HEK293 (cell line): Measurements from ENCODE around the gene MSX1.

Experiments
- CTCF ChIA-PET: fragments of 350-600 bp; formaldehyde crosslinking; extraction: SDS; loops from one replicate; lab custom pipeline; 2021; ENCODE audit warnings: antibody characterized with exemption; lab: Yijun Ruan, JAX
- POLR2A ChIA-PET: fragments of 300-600 bp; formaldehyde crosslinking; extraction: SDS; loops from one replicate; lab custom pipeline; 2020; ENCODE audit warnings: antibody characterized with exemption, inconsistent platforms; lab: Yijun Ruan, JAX
- H3K27ac ChIP-seq: fragments of 200-500 bp; sonication (Bioruptor generic); 2 replicates; pipeline ENCODE4 v1.5.1; 2014; ENCODE audit warnings: low read depth, low read length, control low read depth, inconsistent platforms; ENCODE audit errors: extremely low read depth
- H3K36me3 ChIP-seq, 2 experiments: fragments of 200-500 bp in 1 of 2; sonication (Bioruptor generic) in 1 of 2; 1 replicate in 1 of 2; 2 replicates in 1 of 2; pipeline ENCODE4 v1.5.1; 2014 to 2017; ENCODE audit warnings: inconsistent platforms in 2 of 2, low read length in 2 of 2; ENCODE audit not compliant: control insufficient read depth in 2 of 2, insufficient read depth in 1 of 2
- H3K4me1 ChIP-seq: fragments of 200-500 bp; sonication (Bioruptor generic); 2 replicates; pipeline ENCODE4 v1.5.1; 2014; ENCODE audit warnings: mild to moderate bottlenecking, low read length, inconsistent platforms; ENCODE audit not compliant: control insufficient read depth, insufficient read depth
- H3K4me3 ChIP-seq: 2 replicates; pipeline ENCODE4 v1.5.1; 2011; ENCODE audit warnings: low read depth, mild to moderate bottlenecking, control low read depth, low read length, moderate library complexity
- H3K9me3 ChIP-seq: fragments of 200-500 bp; sonication (Bioruptor generic); 2 replicates; pipeline ENCODE4 v1.5.1; 2014; ENCODE audit warnings: low read depth, low read length, inconsistent platforms; ENCODE audit not compliant: control insufficient read depth, insufficient read depth
- BCL11A ChIP-seq: fragments of 450-650 bp; formaldehyde crosslinking; IDR thresholded peaks from 2 replicates; pipeline ENCODE4 v1.5.1; 2016; ENCODE audit warnings: low read depth, missing biosample characterization, missing genetic modification characterization
- BCL11B ChIP-seq: fragments of 450-650 bp; formaldehyde crosslinking; IDR thresholded peaks from 2 replicates; pipeline ENCODE4 v1.5.1; 2016; ENCODE audit warnings: low read depth, missing biosample characterization, missing genetic modification characterization
- GLIS2 ChIP-seq: fragments of 450-650 bp; formaldehyde crosslinking; IDR thresholded peaks from 2 replicates; pipeline ENCODE4 v1.5.1; 2016; ENCODE audit warnings: missing biosample characterization, missing genetic modification characterization
- HOXA7 ChIP-seq: sonication (generic); formaldehyde crosslinking; IDR thresholded peaks from 2 replicates; pipeline ENCODE4 v1.8.1; 2022; ENCODE audit warnings: missing genetic modification reagents, borderline replicate concordance
- SP7 ChIP-seq: fragments of 450-650 bp; formaldehyde crosslinking; IDR thresholded peaks from 2 replicates; pipeline ENCODE4 v1.5.1; 2016; ENCODE audit warnings: missing biosample characterization, missing genetic modification characterization
- ZEB2 ChIP-seq: fragments of 450-650 bp; formaldehyde crosslinking; IDR thresholded peaks from 2 replicates; pipeline ENCODE4 v1.5.1; 2016; ENCODE audit warnings: missing biosample characterization, missing genetic modification characterization
- ZNF112 ChIP-seq: fragments of 450-650 bp; formaldehyde crosslinking; IDR thresholded peaks from 2 replicates; pipeline ENCODE4 v1.5.0; 2017; ENCODE audit warnings: missing biosample characterization, missing genetic modification characterization
- ZNF19 ChIP-seq: fragments of 450-650 bp; formaldehyde crosslinking; IDR thresholded peaks from 2 replicates; pipeline ENCODE4; 2016; ENCODE audit warnings: missing biosample characterization, missing genetic modification characterization, low read depth
- ZNF221 ChIP-seq: fragments of 450-650 bp; formaldehyde crosslinking; IDR thresholded peaks from 2 replicates; pipeline ENCODE4 v1.5.1; 2017; ENCODE audit warnings: missing biosample characterization, missing genetic modification characterization, borderline replicate concordance
- ZNF311 ChIP-seq: fragments of 450-650 bp; formaldehyde crosslinking; IDR thresholded peaks from 2 replicates; pipeline ENCODE4 v1.5.1; 2017; ENCODE audit warnings: missing biosample characterization, missing genetic modification characterization, borderline replicate concordance
- ZNF350 ChIP-seq: fragments of 450-650 bp; formaldehyde crosslinking; IDR thresholded peaks from 2 replicates; pipeline ENCODE4 v1.5.0; 2017; ENCODE audit warnings: missing biosample characterization, mild to moderate bottlenecking, missing genetic modification characterization
- ZNF37A ChIP-seq: fragments of 450-650 bp; IDR thresholded peaks from 2 replicates; pipeline ENCODE4 v1.5.1; 2018; ENCODE audit warnings: missing biosample characterization, missing genetic modification characterization
- ZNF521 ChIP-seq: fragments of 450-650 bp; formaldehyde crosslinking; IDR thresholded peaks from 2 replicates; pipeline ENCODE4 v1.5.1; 2017; ENCODE audit warnings: missing biosample characterization, mild to moderate bottlenecking, missing genetic modification characterization
- ZNF658 ChIP-seq: fragments of 450-650 bp; formaldehyde crosslinking; IDR thresholded peaks from 2 replicates; pipeline ENCODE4; 2016; ENCODE audit warnings: missing biosample characterization, missing genetic modification characterization
- ZNF707 ChIP-seq: fragments of 450-650 bp; formaldehyde crosslinking; IDR thresholded peaks from 2 replicates; pipeline ENCODE4 v1.5.1; 2016; ENCODE audit warnings: missing biosample characterization, missing genetic modification characterization
- ZNF747 ChIP-seq: fragments of 450-650 bp; formaldehyde crosslinking; IDR thresholded peaks from 2 replicates; pipeline ENCODE4 v1.5.1; 2016; ENCODE audit warnings: missing biosample characterization, missing genetic modification characterization
- ZNF843 ChIP-seq: fragments of 450-650 bp; formaldehyde crosslinking; IDR thresholded peaks from 2 replicates; pipeline ENCODE4 v1.5.1; 2016; ENCODE audit warnings: missing biosample characterization, missing genetic modification characterization
- ZSCAN30 ChIP-seq: fragments of 450-650 bp; IDR thresholded peaks from 2 replicates; pipeline ENCODE4 v1.5.1; 2018; ENCODE audit warnings: missing biosample characterization, mild to moderate bottlenecking, missing genetic modification characterization, moderate library complexity
- ZXDB ChIP-seq: fragments of 450-650 bp; formaldehyde crosslinking; IDR thresholded peaks from 2 replicates; pipeline ENCODE4 v1.5.1; 2016; ENCODE audit warnings: missing biosample characterization, missing genetic modification characterization
- TF ChIP-seq, protein P1 (sequence below): fragments of 450-650 bp; formaldehyde crosslinking; IDR thresholded peaks from 2 replicates; pipeline ENCODE4 v1.5.1; 2016; ENCODE audit warnings: missing biosample characterization, missing genetic modification characterization
- TF ChIP-seq, protein P2 (sequence below): fragments of 450-650 bp; formaldehyde crosslinking; IDR thresholded peaks from 2 replicates; pipeline ENCODE4 v1.5.1; 2016; ENCODE audit warnings: missing biosample characterization, missing genetic modification characterization
- TF ChIP-seq, protein P3 (sequence below): fragments of 450-650 bp; formaldehyde crosslinking; IDR thresholded peaks from 2 replicates; pipeline ENCODE4 v1.5.1; 2016; ENCODE audit warnings: missing biosample characterization, missing genetic modification characterization, low read depth
- TF ChIP-seq, protein P4 (sequence below): fragments of 450-650 bp; formaldehyde crosslinking; IDR thresholded peaks from 2 replicates; pipeline ENCODE4 v1.5.1; 2016; ENCODE audit warnings: missing biosample characterization, missing genetic modification characterization, low read depth

The MSX1 gene

DNA sequence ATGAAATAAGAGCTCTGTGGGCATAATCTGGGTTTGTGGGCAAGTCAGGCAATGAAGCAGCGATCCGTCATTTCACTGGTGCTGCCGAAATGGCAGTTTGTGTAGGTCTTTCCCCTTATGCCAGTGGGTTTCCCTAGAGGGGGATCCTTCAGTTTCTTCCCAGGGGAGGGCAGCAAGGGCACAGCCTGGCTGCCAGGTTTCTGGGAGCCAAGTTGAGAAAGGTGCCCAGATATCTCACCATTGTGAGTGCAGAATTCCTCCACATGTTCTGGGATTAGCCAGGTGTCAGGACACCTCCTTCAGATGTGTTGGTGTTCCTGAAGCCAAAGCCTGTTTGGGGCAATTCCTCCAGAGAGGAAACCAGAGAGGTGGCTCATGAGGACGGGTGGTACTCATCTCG, 28.0 kb downstream of the MSX1 start (continued):
- TF ChIP-seq, protein P1, sequence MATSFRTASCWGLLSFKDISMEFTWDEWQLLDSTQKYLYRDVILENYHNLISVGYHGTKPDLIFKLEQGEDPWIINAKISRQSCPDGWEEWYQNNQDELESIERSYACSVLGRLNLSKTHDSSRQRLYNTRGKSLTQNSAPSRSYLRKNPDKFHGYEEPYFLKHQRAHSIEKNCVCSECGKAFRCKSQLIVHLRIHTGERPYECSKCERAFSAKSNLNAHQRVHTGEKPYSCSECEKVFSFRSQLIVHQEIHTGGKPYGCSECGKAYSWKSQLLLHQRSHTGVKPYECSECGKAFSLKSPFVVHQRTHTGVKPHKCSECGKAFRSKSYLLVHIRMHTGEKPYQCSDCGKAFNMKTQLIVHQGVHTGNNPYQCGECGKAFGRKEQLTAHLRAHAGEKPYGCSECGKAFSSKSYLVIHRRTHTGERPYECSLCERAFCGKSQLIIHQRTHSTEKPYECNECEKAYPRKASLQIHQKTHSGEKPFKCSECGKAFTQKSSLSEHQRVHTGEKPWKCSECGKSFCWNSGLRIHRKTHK (tag by site-specific recombination), result no peak
- TF ChIP-seq ZNF19 (tag by site-specific recombination), result no peak

DNA sequence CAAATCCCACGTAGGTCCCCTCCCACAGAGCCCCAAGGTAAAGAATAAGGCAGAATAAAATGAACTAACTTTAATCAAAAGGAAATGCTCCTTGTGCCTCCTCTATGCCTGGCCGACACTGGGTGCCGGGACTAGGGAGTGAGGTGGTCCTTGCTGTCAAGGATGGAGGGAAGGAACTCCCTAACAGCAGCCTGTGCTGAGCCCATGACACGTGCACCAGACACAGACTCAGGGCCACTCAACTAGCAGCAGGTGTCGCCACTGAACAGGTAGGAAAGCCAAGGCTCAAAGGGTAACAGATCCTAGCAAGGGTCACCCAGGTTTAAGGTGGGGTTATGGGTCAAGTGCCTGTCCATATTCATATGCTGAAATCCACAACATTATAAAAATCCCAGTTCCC, 29.2 kb downstream of the MSX1 start:
- H3K4me1 ChIP-seq, result no peaks in the 10 kb centered on the region
- POLR2A ChIA-PET, result no interaction called here
- no peaks in the 10 kb centered on the region for H3K36me3 ChIP-seq
- no peak for TF ChIP-seq HOXA7 (CRISPR knock-in tag)
- no peak for TF ChIP-seq ZNF311 (tag by site-specific recombination)
- no peaks in the 10 kb centered on the region for H3K9me3 ChIP-seq
- CTCF ChIA-PET, result interaction anchor here (0.9 kb wide), 1 partner anchor 408 kb away, joined by 3 read pairs; no protein-coding TSS in a partner anchor
- H3K27ac ChIP-seq, result no peak overlapping the region
- no peak overlapping the region for H3K4me3 ChIP-seq

DNA sequence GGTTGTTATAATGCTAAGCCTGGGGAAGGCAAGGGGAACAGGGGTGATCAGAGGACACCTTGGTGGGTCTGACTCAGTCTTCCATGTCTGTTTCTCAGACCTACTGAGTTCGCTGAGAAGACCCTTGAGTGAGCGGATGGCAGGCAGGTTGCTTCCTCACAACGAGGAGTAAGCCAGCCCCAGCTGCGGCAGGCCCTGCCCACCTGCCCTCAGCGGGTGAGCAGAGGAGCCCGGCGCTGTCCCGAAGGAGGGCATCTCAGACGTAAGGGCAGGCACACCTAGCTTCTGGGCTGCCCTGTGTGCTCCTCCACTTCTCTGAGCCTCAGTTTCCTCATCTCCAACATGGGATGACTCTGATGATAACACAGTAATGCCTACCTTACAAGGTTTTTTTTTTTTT, 30.3 kb downstream of the MSX1 start:
- TF ChIP-seq, protein P2, sequence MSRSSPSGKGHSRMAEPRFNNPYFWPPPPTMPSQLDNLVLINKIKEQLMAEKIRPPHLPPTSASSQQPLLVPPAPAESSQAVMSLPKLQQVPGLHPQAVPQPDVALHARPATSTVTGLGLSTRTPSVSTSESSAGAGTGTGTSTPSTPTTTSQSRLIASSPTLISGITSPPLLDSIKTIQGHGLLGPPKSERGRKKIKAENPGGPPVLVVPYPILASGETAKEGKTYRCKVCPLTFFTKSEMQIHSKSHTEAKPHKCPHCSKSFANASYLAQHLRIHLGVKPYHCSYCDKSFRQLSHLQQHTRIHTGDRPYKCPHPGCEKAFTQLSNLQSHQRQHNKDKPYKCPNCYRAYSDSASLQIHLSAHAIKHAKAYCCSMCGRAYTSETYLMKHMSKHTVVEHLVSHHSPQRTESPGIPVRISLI (tag by site-specific recombination), result no peak
- TF ChIP-seq BCL11B (tag by site-specific recombination) (no peak), BCL11A (tag by site-specific recombination) (no peak), ZNF658 (no peak), ZSCAN30 (no peak), ZNF350 (tag by site-specific recombination) (no peak)
- no peak overlapping the region for H3K4me3 ChIP-seq
- POLR2A ChIA-PET, result no interaction called here
- no peak overlapping the region for H3K27ac ChIP-seq
- H3K4me1 ChIP-seq, result no peaks in the 10 kb centered on the region
- CTCF ChIA-PET, result no interaction called here
- no peaks in the 10 kb centered on the region for H3K36me3 ChIP-seq
- no peaks in the 10 kb centered on the region for H3K9me3 ChIP-seq

DNA sequence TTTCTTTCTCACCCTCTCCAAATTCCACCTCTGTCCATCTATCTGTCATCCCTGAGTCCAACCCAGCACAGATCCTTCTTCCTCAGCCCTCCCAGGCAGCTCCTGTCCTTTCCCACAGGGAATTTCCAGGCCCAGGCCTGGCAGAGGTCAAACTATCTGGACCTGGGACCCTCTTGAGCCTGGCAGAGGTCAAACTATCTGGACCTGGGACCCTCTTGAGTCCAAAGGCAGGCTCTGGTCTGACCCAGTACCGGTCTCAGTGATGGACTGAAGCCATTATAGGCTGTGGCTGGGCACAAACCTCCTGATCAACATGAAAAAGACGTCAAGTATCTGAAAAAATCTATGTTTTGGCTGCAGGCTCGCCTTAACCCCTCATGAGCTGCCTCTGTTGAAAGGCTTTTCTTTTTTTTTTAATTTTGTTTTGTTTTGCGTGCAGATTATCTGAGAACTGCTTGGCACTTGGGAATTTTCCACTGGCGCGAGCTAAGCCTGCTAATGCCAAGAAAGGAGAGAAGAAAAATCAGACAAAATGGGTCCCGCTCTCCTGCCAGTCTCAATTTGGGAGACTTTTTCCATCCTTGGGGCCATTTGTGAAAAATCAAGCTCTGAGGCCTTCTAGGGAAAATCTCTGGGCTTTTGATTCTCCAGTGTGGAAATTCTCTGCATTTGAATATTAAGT, 31.2 kb downstream of the MSX1 start:
- ChIA-PET POLR2A (no interaction called here), CTCF (interaction anchor here (1.0 kb wide), 1 partner anchor 213 kb away, joined by 3 read pairs; no protein-coding TSS in a partner anchor)
- Histone ChIP-seq H3K27ac (no peak overlapping the region), H3K4me1 (no peaks in the 10 kb centered on the region), H3K36me3 (no peaks in the 10 kb centered on the region), H3K4me3 (no peak overlapping the region), H3K9me3 (no peaks in the 10 kb centered on the region)
- TF ChIP-seq ZXDB, result no peak
- TF ChIP-seq ZNF707 (tag by site-specific recombination), result no peak
- no peak for TF ChIP-seq ZNF112
- TF ChIP-seq ZNF747, result no peak
- TF ChIP-seq, protein P3, sequence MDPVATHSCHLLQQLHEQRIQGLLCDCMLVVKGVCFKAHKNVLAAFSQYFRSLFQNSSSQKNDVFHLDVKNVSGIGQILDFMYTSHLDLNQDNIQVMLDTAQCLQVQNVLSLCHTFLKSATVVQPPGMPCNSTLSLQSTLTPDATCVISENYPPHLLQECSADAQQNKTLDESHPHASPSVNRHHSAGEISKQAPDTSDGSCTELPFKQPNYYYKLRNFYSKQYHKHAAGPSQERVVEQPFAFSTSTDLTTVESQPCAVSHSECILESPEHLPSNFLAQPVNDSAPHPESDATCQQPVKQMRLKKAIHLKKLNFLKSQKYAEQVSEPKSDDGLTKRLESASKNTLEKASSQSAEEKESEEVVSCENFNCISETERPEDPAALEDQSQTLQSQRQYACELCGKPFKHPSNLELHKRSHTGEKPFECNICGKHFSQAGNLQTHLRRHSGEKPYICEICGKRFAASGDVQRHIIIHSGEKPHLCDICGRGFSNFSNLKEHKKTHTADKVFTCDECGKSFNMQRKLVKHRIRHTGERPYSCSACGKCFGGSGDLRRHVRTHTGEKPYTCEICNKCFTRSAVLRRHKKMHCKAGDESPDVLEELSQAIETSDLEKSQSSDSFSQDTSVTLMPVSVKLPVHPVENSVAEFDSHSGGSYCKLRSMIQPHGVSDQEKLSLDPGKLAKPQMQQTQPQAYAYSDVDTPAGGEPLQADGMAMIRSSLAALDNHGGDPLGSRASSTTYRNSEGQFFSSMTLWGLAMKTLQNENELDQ (tag by site-specific recombination), result no peak
- no peak for TF ChIP-seq ZNF521 (tag by site-specific recombination)
- TF ChIP-seq GLIS2 (tag by site-specific recombination), result no peak
- TF ChIP-seq, protein P4, sequence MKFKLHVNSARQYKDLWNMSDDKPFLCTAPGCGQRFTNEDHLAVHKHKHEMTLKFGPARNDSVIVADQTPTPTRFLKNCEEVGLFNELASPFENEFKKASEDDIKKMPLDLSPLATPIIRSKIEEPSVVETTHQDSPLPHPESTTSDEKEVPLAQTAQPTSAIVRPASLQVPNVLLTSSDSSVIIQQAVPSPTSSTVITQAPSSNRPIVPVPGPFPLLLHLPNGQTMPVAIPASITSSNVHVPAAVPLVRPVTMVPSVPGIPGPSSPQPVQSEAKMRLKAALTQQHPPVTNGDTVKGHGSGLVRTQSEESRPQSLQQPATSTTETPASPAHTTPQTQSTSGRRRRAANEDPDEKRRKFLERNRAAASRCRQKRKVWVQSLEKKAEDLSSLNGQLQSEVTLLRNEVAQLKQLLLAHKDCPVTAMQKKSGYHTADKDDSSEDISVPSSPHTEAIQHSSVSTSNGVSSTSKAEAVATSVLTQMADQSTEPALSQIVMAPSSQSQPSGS (tag by site-specific recombination), result no peak
- TF ChIP-seq SP7 (tag by site-specific recombination), result no peak
- no peak for TF ChIP-seq ZNF37A (tag by site-specific recombination)
- no peak for TF ChIP-seq ZNF221
- TF ChIP-seq ZNF843 (tag by site-specific recombination), result no peak
- no peak for TF ChIP-seq ZEB2 (tag by site-specific recombination)
